Effector memory CD4-positive, alpha-beta T cell (primary cell): ENCODE results near the gene GNAO1.
A peak's percentile ranks its signal among the peaks of the same experiment; 100 is the strongest.

ENCODE experiments used
- DNase-seq, 3 donors: peaks; one replicate each; pipeline ENCODE4 v3.0.0-alpha.2; 2020
- H3K27ac ChIP-seq: 2 replicates; pipeline ENCODE4 v1.7.0; 2013; ENCODE audit warnings: mild to moderate bottlenecking, low read length, moderate library complexity; ENCODE audit not compliant: insufficient read depth, poor library complexity, severe bottlenecking
- H3K27me3 ChIP-seq: replicated peaks from 2 replicates; pipeline ENCODE4 v1.7.0; 2013; ENCODE audit warnings: mild to moderate bottlenecking, low read length; ENCODE audit not compliant: insufficient read depth, control insufficient read depth, poor library complexity, severe bottlenecking
- H3K36me3 ChIP-seq: 2 replicates; pipeline ENCODE4 v1.7.0; 2013; ENCODE audit warnings: mild to moderate bottlenecking, low read length, moderate library complexity; ENCODE audit not compliant: control insufficient read depth, insufficient read depth
- H3K4me1 ChIP-seq: 2 replicates; pipeline ENCODE4 v1.7.0; 2013; ENCODE audit warnings: low read length, mild to moderate bottlenecking; ENCODE audit not compliant: control insufficient read depth, insufficient read depth, poor library complexity, severe bottlenecking
- H3K4me3 ChIP-seq: 2 replicates; pipeline ENCODE4 v1.7.0; 2013; ENCODE audit warnings: low read length, low read depth, mild to moderate bottlenecking; ENCODE audit not compliant: insufficient read depth, poor library complexity, severe bottlenecking
- H3K9me3 ChIP-seq: 2 replicates; pipeline ENCODE4 v1.7.0; 2013; ENCODE audit warnings: mild to moderate bottlenecking, low read length, moderate library complexity; ENCODE audit not compliant: control insufficient read depth

GNAO1 gene

GRCh38 chr16:56197192-56197992, 6.1 kb downstream of the GNAO1 start:
- Histone ChIP-seq H3K36me3 (no peaks in the 10 kb centered on the region), H3K4me1 (peaks cover 30% of the 10 kb centered on the region), H3K27me3 (peaks cover 2% of the 10 kb centered on the region)

DNA sequence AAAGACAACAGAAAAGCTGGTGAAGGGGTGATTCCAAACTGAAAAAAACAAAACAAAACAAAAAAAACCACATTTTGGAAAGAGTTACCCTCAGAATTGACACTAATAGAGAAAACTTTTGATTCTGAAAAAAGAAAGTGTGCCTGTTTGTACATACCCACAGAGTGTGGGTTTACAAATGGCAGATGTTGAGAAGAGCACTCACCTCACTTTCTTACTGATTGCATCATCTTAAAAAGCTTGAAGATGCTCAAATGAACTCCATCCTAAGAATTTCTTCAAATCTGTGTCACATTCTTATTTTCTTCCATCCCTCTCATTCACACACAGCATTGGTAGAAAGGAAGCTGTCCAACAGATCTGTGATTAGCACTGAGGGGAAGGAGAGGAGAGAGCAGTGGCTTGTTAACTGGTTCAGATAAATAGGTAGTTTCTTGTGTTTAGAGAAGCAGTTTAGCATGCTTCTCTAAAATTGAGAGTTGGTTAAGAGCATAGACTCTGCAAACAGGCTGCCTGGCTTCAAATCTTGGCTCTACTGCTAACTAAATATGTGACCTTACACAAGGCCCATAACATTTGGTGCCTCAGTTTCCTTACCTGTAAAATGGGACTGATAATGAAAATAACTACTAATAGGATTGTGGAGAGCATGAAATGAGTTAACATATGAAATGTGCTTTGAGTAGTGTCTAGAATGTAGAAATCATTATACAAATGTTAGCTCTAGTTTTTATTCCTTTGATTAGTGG, 6.9 kb downstream of the GNAO1 start:
- Histone ChIP-seq H3K9me3 (no peaks in the 10 kb centered on the region), H3K4me1 (peaks cover 29% of the 10 kb centered on the region), H3K27ac (no peak overlapping the region), H3K36me3 (no peaks in the 10 kb centered on the region), H3K4me3 (no peak overlapping the region), H3K27me3 (no peaks in the 10 kb centered on the region)
- DNase-seq: no peak

More at GRCh38 chr16:56197192-56197992, 6.1 kb downstream of the GNAO1 start:
- Histone ChIP-seq H3K9me3 (no peaks in the 10 kb centered on the region), H3K27ac (no peak overlapping the region), H3K4me3 (no peak overlapping the region)
- DNase-seq: no peak

DNA sequence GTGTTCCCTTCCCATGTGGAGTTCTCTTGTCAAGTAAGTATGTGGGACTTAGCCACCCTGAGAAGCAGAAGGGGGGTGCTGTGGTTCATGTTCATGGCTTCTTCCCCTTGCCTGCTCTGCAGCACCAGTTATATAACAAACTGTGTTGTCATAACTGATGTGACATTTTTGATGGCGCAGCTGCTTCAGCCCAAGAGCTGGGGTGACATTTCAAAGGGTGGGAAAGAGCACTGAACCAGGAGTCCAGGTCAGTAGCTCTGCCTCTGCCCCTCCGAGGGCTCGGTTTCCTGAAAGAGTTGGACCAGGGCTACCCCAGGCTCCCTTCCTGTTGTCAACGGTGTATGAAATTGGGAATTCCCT, 7.4 kb downstream of the GNAO1 start:
- no peaks in the 10 kb centered on the region for H3K27me3 ChIP-seq

DNA sequence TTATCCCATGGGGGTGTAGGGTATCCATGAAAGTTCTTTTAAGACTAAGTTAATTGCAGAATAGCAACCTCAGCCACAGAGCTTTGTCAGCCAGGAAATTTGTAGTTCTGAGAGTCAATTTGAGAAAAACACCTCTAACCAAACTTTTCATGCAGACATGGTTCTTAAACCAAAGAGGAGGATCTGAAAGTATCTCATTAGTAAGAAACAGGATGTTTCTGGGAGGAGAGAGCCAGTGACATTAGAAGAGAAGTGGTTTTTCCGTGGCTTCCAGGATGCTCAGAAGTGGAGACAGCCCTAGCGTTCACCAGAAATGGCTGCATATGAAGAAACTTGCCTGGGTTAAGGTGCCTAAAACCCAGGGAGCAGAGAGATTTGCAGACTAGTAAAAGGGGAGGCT, 7.9 kb downstream of the GNAO1 start:
- Histone ChIP-seq H3K9me3 (no peaks in the 10 kb centered on the region), H3K27ac (no peak overlapping the region), H3K4me3 (no peak overlapping the region), H3K27me3 (no peaks in the 10 kb centered on the region), H3K4me1 (peaks cover 24% of the 10 kb centered on the region), H3K36me3 (no peaks in the 10 kb centered on the region)
- no peak for DNase-seq

More for the DNA sequence above, 7.4 kb downstream of the GNAO1 start:
- Histone ChIP-seq H3K4me3 (no peak overlapping the region), H3K36me3 (no peaks in the 10 kb centered on the region), H3K27ac (no peak overlapping the region), H3K4me1 (peaks cover 28% of the 10 kb centered on the region), H3K9me3 (no peaks in the 10 kb centered on the region)
- DNase-seq: no peak

GRCh38 chr16:56201030-56201429, 9.7 kb downstream of the GNAO1 start:
- H3K4me1 ChIP-seq: peaks cover 20% of the 10 kb centered on the region
- H3K4me3 ChIP-seq: no peak overlapping the region
- H3K27ac ChIP-seq: no peak overlapping the region
- no peaks in the 10 kb centered on the region for H3K27me3 ChIP-seq
- H3K36me3 ChIP-seq: no peaks in the 10 kb centered on the region
- no peaks in the 10 kb centered on the region for H3K9me3 ChIP-seq
- no peak for DNase-seq

- H3K27me3 ChIP-seq: no peaks in the 10 kb centered on the region
- H3K4me3 ChIP-seq: no peak overlapping the region
- H3K4me1 ChIP-seq: peaks cover 20% of the 10 kb centered on the region
- H3K27ac ChIP-seq: no peak overlapping the region
- no peaks in the 10 kb centered on the region for H3K36me3 ChIP-seq
- H3K9me3 ChIP-seq: no peaks in the 10 kb centered on the region
- no peak for DNase-seq
These were observed 10.7 kb downstream of the GNAO1 start for GRCh38 chr16:56202036-56202435.

GRCh38 chr16:56203052-56203451, 11.8 kb downstream of the GNAO1 start:
- H3K4me3 ChIP-seq: no peak overlapping the region

DNA sequence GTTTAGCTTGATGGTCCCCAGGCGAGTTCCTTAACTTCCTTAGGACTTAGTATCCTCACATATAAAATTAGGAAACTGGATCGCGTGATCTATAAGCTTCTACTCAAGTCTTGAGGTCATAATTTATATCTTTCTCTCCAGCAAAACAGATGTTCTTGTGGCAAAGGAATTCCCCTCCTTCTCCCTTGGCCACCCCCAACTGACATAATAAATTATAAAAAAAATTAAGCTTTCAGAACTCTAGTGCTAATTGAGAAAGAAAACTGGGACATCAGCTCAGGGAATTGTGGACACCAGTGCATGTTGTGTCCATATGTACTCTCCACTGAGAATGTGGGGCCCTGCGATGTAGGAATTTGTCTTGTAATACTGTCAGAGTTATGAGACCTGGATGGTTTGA, 13.5 kb downstream of the GNAO1 start:
- no peak overlapping the region for H3K4me3 ChIP-seq
- H3K4me1 ChIP-seq: peaks cover 19% of the 10 kb centered on the region
- H3K27ac ChIP-seq: no peak overlapping the region
- no peak for DNase-seq
- no peaks in the 10 kb centered on the region for H3K27me3 ChIP-seq
- no peaks in the 10 kb centered on the region for H3K9me3 ChIP-seq
- no peaks in the 10 kb centered on the region for H3K36me3 ChIP-seq

More at GRCh38 chr16:56203052-56203451, 11.8 kb downstream of the GNAO1 start:
- H3K27ac ChIP-seq: no peak overlapping the region
- no peaks in the 10 kb centered on the region for H3K36me3 ChIP-seq
- peaks cover 20% of the 10 kb centered on the region for H3K4me1 ChIP-seq
- no peaks in the 10 kb centered on the region for H3K9me3 ChIP-seq
- no peaks in the 10 kb centered on the region for H3K27me3 ChIP-seq
- DNase-seq: peak; percentile 27 to 28 (median 27)

DNA sequence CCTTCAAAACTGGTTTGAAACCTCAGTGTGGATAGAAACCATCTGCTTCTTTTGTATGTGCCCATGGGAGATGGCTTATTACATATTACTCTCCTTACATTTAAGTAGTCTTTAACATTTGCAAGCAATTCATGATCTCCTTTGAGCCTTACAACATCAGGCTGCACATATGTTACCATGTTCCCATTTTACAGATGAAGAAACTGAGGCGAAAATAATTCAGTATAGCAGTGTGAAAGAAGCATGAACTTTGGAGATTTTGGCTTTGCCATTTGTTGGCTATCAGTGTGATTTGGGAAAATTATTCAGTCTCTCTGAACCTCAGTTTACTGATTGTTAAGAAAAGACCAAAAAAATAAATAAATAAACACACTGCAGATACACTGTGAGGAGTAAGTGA, 15.7 kb downstream of the GNAO1 start:
- H3K4me1 ChIP-seq: peaks cover 8% of the 10 kb centered on the region

DNA sequence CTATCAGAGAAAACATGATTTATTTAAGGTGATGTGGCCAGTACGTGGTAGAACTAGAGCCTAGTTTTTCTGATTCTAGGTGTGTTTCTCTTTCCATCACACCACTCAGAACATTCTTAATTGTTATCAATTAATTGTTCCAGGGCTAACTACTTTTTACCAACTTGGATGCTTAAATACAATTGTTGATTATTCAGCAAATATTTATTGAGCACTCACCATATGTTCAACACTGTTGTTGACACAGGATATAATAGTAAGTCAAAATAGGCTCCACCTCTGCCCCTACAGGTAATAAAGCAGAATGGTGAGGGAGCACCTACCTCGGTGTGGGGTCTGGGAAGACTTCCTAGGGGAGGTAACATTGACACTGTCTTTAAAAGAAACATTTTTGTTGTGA, 16.1 kb downstream of the GNAO1 start:
- Histone ChIP-seq H3K27me3 (no peaks in the 10 kb centered on the region), H3K27ac (no peak overlapping the region), H3K4me1 (peaks cover 5% of the 10 kb centered on the region), H3K4me3 (no peak overlapping the region), H3K36me3 (no peaks in the 10 kb centered on the region), H3K9me3 (no peaks in the 10 kb centered on the region)
- no peak for DNase-seq

More for the DNA sequence above, 15.7 kb downstream of the GNAO1 start:
- DNase-seq: no peak
- Histone ChIP-seq H3K27ac (no peak overlapping the region), H3K4me3 (no peak overlapping the region), H3K36me3 (no peaks in the 10 kb centered on the region), H3K27me3 (no peaks in the 10 kb centered on the region), H3K9me3 (no peaks in the 10 kb centered on the region)
